ENCODE results near the gene C1QL3.

C1QL3 gene

DNA sequence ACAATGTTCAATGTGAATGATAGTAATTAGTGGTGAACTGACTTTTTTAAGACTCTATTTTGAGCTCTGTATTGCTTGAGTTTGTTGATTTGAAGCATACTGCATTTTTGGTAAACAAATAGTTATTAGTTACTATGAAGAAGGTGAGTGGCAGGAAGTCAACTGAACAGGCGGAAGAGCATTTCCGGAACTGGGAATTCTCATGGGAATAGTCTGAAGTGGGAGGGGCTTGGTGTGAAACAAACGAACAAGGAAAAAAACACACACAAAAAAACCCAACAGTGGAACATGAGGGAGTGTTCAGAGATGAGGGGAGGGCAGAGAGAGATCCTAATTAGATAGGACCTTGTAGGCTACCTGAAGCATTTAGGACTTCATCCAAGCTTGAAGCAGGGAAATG lies 43.9 kb upstream of the C1QL3 start:
- no peak for TF ChIP-seq EZH2 (IDR thresholded peaks at IDR 0.05; ENCODE audit: borderline replicate concordance, low read depth, low read length, severe bottlenecking)
- TF ChIP-seq, protein P1, sequence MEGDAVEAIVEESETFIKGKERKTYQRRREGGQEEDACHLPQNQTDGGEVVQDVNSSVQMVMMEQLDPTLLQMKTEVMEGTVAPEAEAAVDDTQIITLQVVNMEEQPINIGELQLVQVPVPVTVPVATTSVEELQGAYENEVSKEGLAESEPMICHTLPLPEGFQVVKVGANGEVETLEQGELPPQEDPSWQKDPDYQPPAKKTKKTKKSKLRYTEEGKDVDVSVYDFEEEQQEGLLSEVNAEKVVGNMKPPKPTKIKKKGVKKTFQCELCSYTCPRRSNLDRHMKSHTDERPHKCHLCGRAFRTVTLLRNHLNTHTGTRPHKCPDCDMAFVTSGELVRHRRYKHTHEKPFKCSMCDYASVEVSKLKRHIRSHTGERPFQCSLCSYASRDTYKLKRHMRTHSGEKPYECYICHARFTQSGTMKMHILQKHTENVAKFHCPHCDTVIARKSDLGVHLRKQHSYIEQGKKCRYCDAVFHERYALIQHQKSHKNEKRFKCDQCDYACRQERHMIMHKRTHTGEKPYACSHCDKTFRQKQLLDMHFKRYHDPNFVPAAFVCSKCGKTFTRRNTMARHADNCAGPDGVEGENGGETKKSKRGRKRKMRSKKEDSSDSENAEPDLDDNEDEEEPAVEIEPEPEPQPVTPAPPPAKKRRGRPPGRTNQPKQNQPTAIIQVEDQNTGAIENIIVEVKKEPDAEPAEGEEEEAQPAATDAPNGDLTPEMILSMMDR (IDR thresholded peaks at IDR 0.05; ENCODE audit: borderline replicate concordance, extremely low read depth, low read length, poor library complexity, severe bottlenecking), result no peak

DNA sequence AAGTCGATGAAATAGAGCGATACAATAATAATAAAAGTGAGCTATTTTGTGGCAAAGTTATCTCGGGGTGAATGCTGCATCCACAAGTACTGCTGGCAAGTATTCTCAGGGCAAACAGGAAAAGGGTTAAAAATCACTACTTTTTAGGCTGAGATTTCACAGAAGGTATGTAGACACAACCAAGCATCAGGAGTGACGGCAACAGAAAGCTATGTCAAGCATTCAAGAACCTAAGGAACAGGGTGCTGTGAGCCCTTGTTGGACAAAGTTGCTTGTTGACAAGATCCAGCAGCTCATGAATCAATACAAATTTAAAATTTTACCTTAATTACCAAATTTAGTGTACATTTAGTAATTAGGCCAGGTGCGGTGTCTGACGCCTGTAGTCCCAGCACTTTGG lies 41.2 kb upstream of the C1QL3 start:
- H3K9ac ChIP-seq (ENCODE audit: low read depth, low read length), result no peak overlapping the region
- no peaks in the 10 kb centered on the region for H3K36me3 ChIP-seq (ENCODE audit: insufficient read depth, low read length)
- no peaks in the 10 kb centered on the region for H3K4me1 ChIP-seq (ENCODE audit: insufficient read depth, low read length)
- no peak for ATAC-seq (ENCODE audit: insufficient read depth, low read depth)
- no peaks in the 10 kb centered on the region for H4K20me1 ChIP-seq (ENCODE audit: insufficient read depth, low read length)
- no peak overlapping the region for H3K27ac ChIP-seq (ENCODE audit: low read length)
- H3K4me2 ChIP-seq (ENCODE audit: insufficient read depth, low read length), result no peak overlapping the region
- no peaks in the 10 kb centered on the region for H3K9me3 ChIP-seq (ENCODE audit: insufficient read depth, low read length, severe bottlenecking)
- H2AFZ ChIP-seq (ENCODE audit: low read depth, low read length), result no peak overlapping the region
- no peak for TF ChIP-seq EZH2 (IDR thresholded peaks at IDR 0.05; ENCODE audit: borderline replicate concordance, low read depth, low read length, severe bottlenecking)
- TF ChIP-seq, protein P1 (IDR thresholded peaks at IDR 0.05; ENCODE audit: borderline replicate concordance, extremely low read depth, low read length, poor library complexity, severe bottlenecking), result no peak
- no peak for DNase-seq
- H3K4me3 ChIP-seq (ENCODE audit: low read depth in 1 of 2, low read length in 2 of 2), result no peak overlapping the region
- no peaks in the 10 kb centered on the region for H3K79me2 ChIP-seq (ENCODE audit: insufficient read depth, low read length)
- no peaks in the 10 kb centered on the region for H3K27me3 ChIP-seq (ENCODE audit: insufficient read depth, low read length, poor library complexity)

More for the DNA sequence above, 43.9 kb upstream of the C1QL3 start:
- Histone ChIP-seq H2AFZ (ENCODE audit: low read depth, low read length) (no peak overlapping the region), H3K9me3 (ENCODE audit: insufficient read depth, low read length, severe bottlenecking) (no peaks in the 10 kb centered on the region), H3K27me3 (ENCODE audit: insufficient read depth, low read length, poor library complexity) (no peaks in the 10 kb centered on the region), H3K9ac (ENCODE audit: low read depth, low read length) (no peak overlapping the region), H3K4me2 (ENCODE audit: insufficient read depth, low read length) (no peak overlapping the region), H3K79me2 (ENCODE audit: insufficient read depth, low read length) (no peaks in the 10 kb centered on the region), H3K4me3 (ENCODE audit: low read depth in 1 of 2, low read length in 2 of 2) (no peak overlapping the region), H3K4me1 (ENCODE audit: insufficient read depth, low read length) (no peaks in the 10 kb centered on the region), H4K20me1 (ENCODE audit: insufficient read depth, low read length) (no peaks in the 10 kb centered on the region), H3K27ac (ENCODE audit: low read length) (no peak overlapping the region), H3K36me3 (ENCODE audit: insufficient read depth, low read length) (no peaks in the 10 kb centered on the region)
- DNase-seq (no peak), ATAC-seq (ENCODE audit: insufficient read depth, low read depth) (no peak)

DNA sequence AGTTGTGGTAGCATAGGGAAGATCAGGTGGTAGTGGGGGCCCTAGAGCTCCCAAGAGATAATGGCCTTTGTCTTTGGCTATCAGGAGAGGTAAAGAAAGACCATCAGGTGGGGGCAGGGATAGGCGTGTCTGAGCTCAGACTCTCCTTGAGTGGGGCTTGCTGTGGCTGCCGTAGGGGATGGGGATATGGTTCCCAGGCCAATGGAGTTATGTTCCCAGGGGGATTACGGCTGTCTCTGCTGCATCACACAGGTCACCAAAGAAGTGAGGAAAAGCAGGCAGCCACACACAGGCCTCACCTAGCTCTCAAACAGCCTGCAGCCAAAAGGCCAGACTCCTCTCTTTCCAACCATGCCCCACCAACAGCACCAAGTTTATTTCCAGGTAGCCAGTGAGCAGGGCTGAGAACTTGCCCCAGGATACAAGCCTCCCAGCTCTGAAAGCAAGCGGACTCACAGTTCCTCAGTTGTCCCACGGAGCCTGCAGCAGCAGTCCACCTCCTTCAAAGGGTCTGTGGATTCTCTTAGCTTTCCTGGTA lies 37.6 kb upstream of the C1QL3 start:
- no peak for ATAC-seq (ENCODE audit: insufficient read depth, low read depth)
- no peak overlapping the region for H3K4me3 ChIP-seq (ENCODE audit: low read depth in 1 of 2, low read length in 2 of 2)
- DNase-seq, result no peak
- no peak overlapping the region for H2AFZ ChIP-seq (ENCODE audit: low read depth, low read length)
- H3K36me3 ChIP-seq (ENCODE audit: insufficient read depth, low read length), result no peaks in the 10 kb centered on the region
- H3K27ac ChIP-seq (ENCODE audit: low read length), result no peak overlapping the region
- H4K20me1 ChIP-seq (ENCODE audit: insufficient read depth, low read length), result no peaks in the 10 kb centered on the region
- H3K79me2 ChIP-seq (ENCODE audit: insufficient read depth, low read length), result no peaks in the 10 kb centered on the region
- no peak overlapping the region for H3K9ac ChIP-seq (ENCODE audit: low read depth, low read length)
- no peak overlapping the region for H3K4me2 ChIP-seq (ENCODE audit: insufficient read depth, low read length)
- no peaks in the 10 kb centered on the region for H3K9me3 ChIP-seq (ENCODE audit: insufficient read depth, low read length, severe bottlenecking)
- H3K27me3 ChIP-seq (ENCODE audit: insufficient read depth, low read length, poor library complexity), result no peaks in the 10 kb centered on the region
- no peaks in the 10 kb centered on the region for H3K4me1 ChIP-seq (ENCODE audit: insufficient read depth, low read length)
- TF ChIP-seq, protein P1 (IDR thresholded peaks at IDR 0.05; ENCODE audit: borderline replicate concordance, extremely low read depth, low read length, poor library complexity, severe bottlenecking), result no peak
- TF ChIP-seq EZH2 (IDR thresholded peaks at IDR 0.05; ENCODE audit: borderline replicate concordance, low read depth, low read length, severe bottlenecking), result no peak

DNA sequence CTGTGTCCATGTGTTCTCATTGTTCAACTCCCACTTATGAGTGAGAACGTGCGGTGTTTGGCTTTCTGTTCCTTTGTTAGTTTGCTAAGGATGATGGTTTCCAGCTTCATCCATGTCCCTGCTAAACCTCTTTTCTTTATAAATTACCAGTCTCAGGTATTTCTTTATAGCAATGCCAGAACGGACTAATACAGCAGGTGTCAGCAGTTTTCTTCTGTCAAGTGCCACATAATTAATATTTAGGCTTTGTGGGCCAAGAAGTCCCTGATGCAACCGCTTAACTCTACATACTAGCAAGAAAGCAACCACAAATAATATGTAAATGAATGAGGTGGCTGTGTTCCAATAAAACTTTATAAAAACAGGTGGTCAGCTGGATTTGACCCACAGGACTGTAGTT lies 26.3 kb upstream of the C1QL3 start:
- Histone ChIP-seq H3K27me3 (ENCODE audit: insufficient read depth, low read length, poor library complexity) (no peaks in the 10 kb centered on the region), H3K9me3 (ENCODE audit: insufficient read depth, low read length, severe bottlenecking) (no peaks in the 10 kb centered on the region), H3K36me3 (ENCODE audit: insufficient read depth, low read length) (no peaks in the 10 kb centered on the region), H3K4me2 (ENCODE audit: insufficient read depth, low read length) (no peak overlapping the region), H3K9ac (ENCODE audit: low read depth, low read length) (no peak overlapping the region), H3K27ac (ENCODE audit: low read length) (no peak overlapping the region), H2AFZ (ENCODE audit: low read depth, low read length) (no peak overlapping the region), H3K79me2 (ENCODE audit: insufficient read depth, low read length) (no peaks in the 10 kb centered on the region), H3K4me3 (ENCODE audit: low read depth in 1 of 2, low read length in 2 of 2) (no peak overlapping the region), H3K4me1 (ENCODE audit: insufficient read depth, low read length) (no peaks in the 10 kb centered on the region), H4K20me1 (ENCODE audit: insufficient read depth, low read length) (no peaks in the 10 kb centered on the region)
- ATAC-seq (ENCODE audit: insufficient read depth, low read depth) (no peak), DNase-seq (no peak)
- TF ChIP-seq EZH2 (IDR thresholded peaks at IDR 0.05; ENCODE audit: borderline replicate concordance, low read depth, low read length, severe bottlenecking), result no peak
- TF ChIP-seq, protein P1 (IDR thresholded peaks at IDR 0.05; ENCODE audit: borderline replicate concordance, extremely low read depth, low read length, poor library complexity, severe bottlenecking), result no peak
